HEK293T (cell line): ENCODE measurements around the gene SKP1.

Experiments
- CTCF ChIA-PET: fragments of 350-600 bp; formaldehyde crosslinking; extraction: SDS; loops from one replicate; lab custom pipeline; 2021; ENCODE audit warnings: antibody characterized with exemption, inconsistent platforms; lab: Yijun Ruan, JAX
- POLR2A ChIA-PET: fragments of 350-600 bp; formaldehyde crosslinking; extraction: SDS; loops from one replicate; lab custom pipeline; 2020; ENCODE audit warnings: antibody characterized with exemption, inconsistent platforms; lab: Yijun Ruan, JAX
- DNase-seq: peaks from one replicate; pipeline ENCODE4 v3.0.0; 2012; ENCODE audit warnings: mixed read lengths; ENCODE audit errors: extremely low spot score
- ARNT ChIP-seq: fragments of 450-650 bp; IDR thresholded peaks from 2 replicates; pipeline ENCODE4 v1.6.1; 2017; ENCODE audit warnings: mild to moderate bottlenecking
- BHLHE40 ChIP-seq: fragments of 450-650 bp; IDR thresholded peaks from 2 replicates; pipeline ENCODE4 v1.6.1; 2016; ENCODE audit warnings: mild to moderate bottlenecking, moderate library complexity, borderline replicate concordance
- CTBP1 ChIP-seq: fragments of 450-650 bp; IDR thresholded peaks from 2 replicates; pipeline ENCODE4 v1.6.1; 2016; ENCODE audit warnings: borderline replicate concordance
- ELF4 ChIP-seq: fragments of 450-650 bp; IDR thresholded peaks from 2 replicates; pipeline ENCODE4 v1.6.1; 2017; ENCODE audit warnings: antibody characterized with exemption
- FOXA1 ChIP-seq: fragments of 450-650 bp; IDR thresholded peaks from 2 replicates; pipeline ENCODE4 v1.6.1; 2016; ENCODE audit warnings: mild to moderate bottlenecking
- FOXK2 ChIP-seq: fragments of 450-650 bp; IDR thresholded peaks from 2 replicates; pipeline ENCODE4 v1.6.1; 2016; ENCODE audit warnings: mild to moderate bottlenecking
- FOXM1 ChIP-seq: fragments of 450-650 bp; IDR thresholded peaks from 2 replicates; pipeline ENCODE4 v1.6.1; 2017; ENCODE audit warnings: mild to moderate bottlenecking, borderline replicate concordance
- HDGF ChIP-seq: fragments of 450-650 bp; IDR thresholded peaks from 2 replicates; pipeline ENCODE4 v1.6.1; 2017; ENCODE audit warnings: antibody characterized with exemption, borderline replicate concordance
- L3MBTL2 ChIP-seq: fragments of 450-650 bp; conservative IDR thresholded peaks from 2 replicates; pipeline ENCODE4 v1.6.1; 2016; ENCODE audit warnings: mild to moderate bottlenecking
- LEF1 ChIP-seq: fragments of 450-650 bp; IDR thresholded peaks from 2 replicates; pipeline ENCODE4 v1.6.1; 2017; ENCODE audit warnings: mild to moderate bottlenecking, borderline replicate concordance
- NFRKB ChIP-seq: fragments of 450-650 bp; IDR thresholded peaks from 2 replicates; pipeline ENCODE4 v1.6.1; 2016; ENCODE audit warnings: mild to moderate bottlenecking, moderate library complexity
- SP1 ChIP-seq: fragments of 450-650 bp; IDR thresholded peaks from 2 replicates; pipeline ENCODE4 v1.6.1; 2017
- SUZ12 ChIP-seq: fragments of 450-650 bp; IDR thresholded peaks from 2 replicates; pipeline ENCODE4 v1.6.1; 2016; ENCODE audit warnings: mild to moderate bottlenecking
- TARDBP ChIP-seq: fragments of 450-650 bp; IDR thresholded peaks from 2 replicates; pipeline ENCODE4 v1.6.1; 2016
- ZNF384 ChIP-seq: fragments of 450-650 bp; IDR thresholded peaks from 2 replicates; pipeline ENCODE4 v1.6.1; 2016
- TF ChIP-seq, protein P1 (sequence below): fragments of 450-650 bp; IDR thresholded peaks from 2 replicates; pipeline ENCODE4 v1.6.1; 2016

Gene SKP1

DNA sequence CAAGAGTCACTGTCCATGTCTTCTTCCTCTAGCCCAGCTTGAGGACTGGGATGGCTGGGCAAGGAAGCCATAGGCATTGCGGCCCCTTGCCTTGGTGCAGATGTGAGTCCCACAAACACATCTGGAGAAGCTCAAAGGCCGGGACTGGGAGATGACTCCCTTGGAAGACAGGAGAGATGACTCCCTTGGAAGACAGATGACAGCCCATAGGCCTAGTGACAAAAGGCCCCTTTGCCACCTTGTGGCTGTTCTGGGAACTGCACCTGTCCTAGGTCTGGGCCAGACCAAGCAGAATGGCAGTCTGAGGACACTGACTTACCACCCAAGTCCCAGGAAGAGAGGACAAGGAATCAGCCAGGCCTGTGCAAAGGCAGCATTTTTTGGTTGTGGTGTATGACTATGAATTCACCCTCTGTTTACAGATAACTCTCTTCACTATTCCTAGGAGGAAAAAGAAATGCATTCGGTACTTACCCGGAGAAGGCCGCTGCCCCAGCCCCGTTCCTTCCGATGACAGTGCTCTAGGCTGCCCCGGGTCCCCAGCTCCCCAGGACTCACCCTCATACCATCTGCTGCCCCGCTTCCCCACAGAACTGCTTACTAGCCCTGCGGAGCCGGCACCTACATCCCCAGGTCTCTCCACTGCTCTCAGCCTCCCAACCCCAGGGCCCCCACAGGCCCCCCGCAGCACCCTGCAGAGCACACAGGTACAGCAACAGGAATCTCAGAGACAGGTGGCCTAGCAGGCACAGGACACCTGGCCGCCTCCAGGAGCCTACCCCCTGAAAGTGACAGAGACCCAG lies 30.8 kb downstream of the SKP1 start:
- CTCF ChIA-PET = interaction anchor here (2.5 kb wide), 1 partner anchor 106 kb away, joined by 19 read pairs; no protein-coding TSS in a partner anchor
- TF ChIP-seq BHLHE40 = no peak
- no peak for TF ChIP-seq L3MBTL2
- no peak for TF ChIP-seq FOXK2
- TF ChIP-seq FOXA1 = no peak
- TF ChIP-seq SUZ12 = no peak
- no peak for TF ChIP-seq CTBP1
- TF ChIP-seq LEF1 = no peak
- no peak for TF ChIP-seq TARDBP
- POLR2A ChIA-PET = interaction anchor here (1.0 to 2.0 kb wide), 3 partner anchors 30 to 107 kb away, joined by 3 to 4 read pairs (median 4); partner anchors contain the start of gene PPP2CA
- peak; percentile 64 for DNase-seq

DNA sequence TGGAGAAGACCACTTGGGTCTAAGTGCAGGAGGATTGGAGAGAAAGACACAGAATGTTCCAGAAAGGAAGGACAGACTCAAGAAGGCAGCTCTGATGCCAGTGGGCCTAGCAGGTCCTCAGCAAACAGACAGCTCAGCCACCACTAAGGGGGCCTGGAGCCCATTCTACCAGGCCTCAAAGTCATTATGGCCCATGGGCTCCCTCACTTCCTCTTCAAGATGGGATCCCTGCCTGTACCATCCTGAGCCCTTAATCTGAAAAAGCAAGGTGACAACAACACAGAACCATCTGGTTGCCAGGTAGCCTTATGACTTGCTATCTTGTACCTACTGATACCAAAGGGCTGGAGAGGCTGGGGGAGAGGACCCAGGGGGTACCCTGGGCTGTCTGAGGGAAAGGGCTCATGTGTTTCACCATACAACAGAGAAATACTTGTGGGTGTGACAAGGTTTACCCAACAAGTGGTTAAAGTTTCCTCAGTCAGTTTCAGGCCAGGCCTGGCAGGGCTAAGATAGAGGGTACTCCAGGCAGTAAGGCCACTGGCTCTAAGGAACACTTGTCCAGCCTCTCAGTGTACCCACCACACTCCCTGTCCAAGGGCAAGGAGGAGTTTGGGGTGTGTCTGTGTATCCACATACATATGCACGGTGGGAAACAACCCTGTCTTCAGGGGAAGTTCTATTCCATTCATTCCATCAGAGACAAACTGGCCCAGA lies 31.6 kb downstream of the SKP1 start:
- ChIA-PET CTCF (interaction anchor here (1.0 to 2.5 kb wide), 2 partner anchors 106 to 107 kb away, joined by 3 to 19 read pairs; no protein-coding TSS in a partner anchor), POLR2A (interaction anchor here (2.0 kb wide), 1 partner anchor 106 kb away, joined by 4 read pairs; no protein-coding TSS in a partner anchor)
- TF ChIP-seq NFRKB (no peak), LEF1 (no peak), SP1 (no peak), HDGF (no peak), TARDBP (no peak), FOXM1 (no peak), FOXK2 (no peak), SUZ12 (no peak), FOXA1 (no peak), ARNT (no peak), CTBP1 (no peak)
- TF ChIP-seq, protein P1, sequence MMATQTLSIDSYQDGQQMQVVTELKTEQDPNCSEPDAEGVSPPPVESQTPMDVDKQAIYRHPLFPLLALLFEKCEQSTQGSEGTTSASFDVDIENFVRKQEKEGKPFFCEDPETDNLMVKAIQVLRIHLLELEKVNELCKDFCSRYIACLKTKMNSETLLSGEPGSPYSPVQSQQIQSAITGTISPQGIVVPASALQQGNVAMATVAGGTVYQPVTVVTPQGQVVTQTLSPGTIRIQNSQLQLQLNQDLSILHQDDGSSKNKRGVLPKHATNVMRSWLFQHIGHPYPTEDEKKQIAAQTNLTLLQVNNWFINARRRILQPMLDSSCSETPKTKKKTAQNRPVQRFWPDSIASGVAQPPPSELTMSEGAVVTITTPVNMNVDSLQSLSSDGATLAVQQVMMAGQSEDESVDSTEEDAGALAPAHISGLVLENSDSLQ = no peak
- DNase-seq = no peak

DNA sequence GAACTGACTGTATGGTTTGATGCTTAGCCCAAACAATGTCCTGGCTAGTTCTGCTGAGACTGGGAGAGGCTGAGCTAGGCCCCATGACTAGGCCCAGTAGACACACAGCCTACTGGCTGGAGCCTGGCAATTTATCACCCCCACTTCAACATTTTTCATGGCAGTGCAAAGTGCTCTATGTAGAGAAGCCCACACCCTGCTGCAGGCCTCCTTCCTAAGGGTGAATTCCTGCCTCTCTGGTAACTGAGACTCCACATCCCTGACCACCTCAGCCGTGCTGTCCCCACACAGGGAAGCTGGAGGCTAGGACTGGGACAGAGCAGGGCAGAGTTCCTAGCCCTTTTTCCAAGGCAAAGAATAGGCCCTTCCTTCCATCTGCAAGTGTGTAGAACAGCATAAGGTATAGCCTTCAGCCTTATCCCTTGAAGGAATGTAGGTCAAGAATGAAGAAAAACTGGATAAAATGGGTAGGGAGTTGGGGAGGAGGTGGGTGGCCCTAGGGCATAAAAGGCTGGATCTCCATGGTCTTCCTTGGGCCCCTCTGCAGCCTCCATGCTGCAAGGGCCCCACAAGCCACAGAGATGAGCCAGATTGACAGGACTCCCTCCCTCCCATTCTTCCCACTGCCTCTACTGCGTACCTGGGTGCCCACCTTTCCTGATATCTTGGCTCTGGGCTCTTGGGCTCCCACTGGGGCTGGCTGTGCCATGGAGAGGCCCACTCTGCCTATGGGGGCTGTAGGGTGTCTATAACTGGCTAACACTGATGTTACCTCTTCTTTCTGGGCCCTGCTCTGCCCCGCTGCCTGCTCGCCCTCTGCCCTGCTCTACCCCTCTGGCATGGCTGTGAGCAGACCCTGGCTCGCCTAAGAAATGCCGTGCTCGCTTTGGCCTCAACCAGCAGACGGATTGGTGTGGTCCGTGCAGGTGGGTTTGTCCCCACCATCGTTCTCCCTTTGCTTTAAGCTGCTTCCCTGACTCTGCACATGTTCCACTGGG lies 32.5 kb downstream of the SKP1 start:
- CTCF ChIA-PET = interaction anchor here (0.5 to 7.1 kb wide), 4 partner anchors 8 to 211 kb away, joined by 3 to 76 read pairs (median 4); no protein-coding TSS in a partner anchor
- POLR2A ChIA-PET = no interaction called here
- DNase-seq = no peak
- TF ChIP-seq FOXA1 (no peak), ARNT (no peak), HDGF (no peak), ELF4 (no peak), SP1 (no peak), NFRKB (no peak), FOXK2 (no peak), CTBP1 (no peak), L3MBTL2 (no peak), TARDBP (no peak), SUZ12 (no peak), BHLHE40 (no peak), LEF1 (no peak), FOXM1 (no peak), ZNF384 (no peak)
- TF ChIP-seq, protein P1 = no peak

DNA sequence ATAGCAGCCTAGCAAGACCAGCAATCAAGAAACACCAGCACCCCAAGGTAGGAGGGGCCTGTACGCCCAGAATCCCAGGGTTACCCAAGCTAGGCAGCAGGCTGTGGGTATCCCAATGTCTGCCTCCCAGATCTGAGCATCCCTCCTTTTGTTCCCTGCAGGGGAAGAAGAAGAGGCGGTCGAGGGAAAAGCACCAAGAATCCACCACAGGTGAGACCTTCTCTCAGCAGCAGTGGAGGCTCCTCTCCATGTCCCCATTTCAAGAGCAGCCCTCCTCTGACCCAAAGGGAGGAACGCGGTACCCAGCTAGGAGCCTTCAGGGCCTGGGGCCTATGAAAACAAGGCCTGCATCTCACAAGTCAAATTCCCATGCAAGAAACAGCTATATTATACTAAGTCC lies 33.3 kb downstream of the SKP1 start:
- no peak for DNase-seq
- POLR2A ChIA-PET = no interaction called here
- CTCF ChIA-PET = interaction anchor here (1.0 to 7.1 kb wide), 2 partner anchors 9 to 101 kb away, joined by 4 to 76 read pairs; no protein-coding TSS in a partner anchor
- no peak for TF ChIP-seq BHLHE40
- no peak for TF ChIP-seq LEF1
- TF ChIP-seq, protein P1 = no peak
- TF ChIP-seq SP1 = no peak
- no peak for TF ChIP-seq SUZ12
- TF ChIP-seq TARDBP = no peak
- TF ChIP-seq FOXA1 = no peak
- no peak for TF ChIP-seq HDGF
- no peak for TF ChIP-seq CTBP1
- no peak for TF ChIP-seq ELF4

DNA sequence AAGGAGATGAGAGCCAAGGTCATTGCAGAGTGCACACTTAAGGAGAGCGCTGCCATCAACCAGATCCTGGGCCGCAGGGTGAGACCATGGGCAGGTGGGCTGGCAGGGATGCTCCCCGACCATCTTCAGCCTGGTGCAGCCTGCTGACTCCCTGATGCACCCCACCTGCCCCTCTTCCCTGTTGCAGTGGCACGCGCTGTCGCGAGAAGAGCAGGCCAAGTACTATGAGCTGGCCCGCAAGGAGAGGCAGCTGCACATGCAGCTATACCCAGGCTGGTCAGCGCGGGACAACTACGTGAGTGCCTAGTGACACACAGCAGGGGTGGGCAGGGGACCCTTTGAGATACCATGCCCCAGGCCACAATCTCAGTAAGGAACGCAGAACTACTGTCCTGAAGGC lies 33.9 kb downstream of the SKP1 start:
- DNase-seq = no peak
- ChIA-PET CTCF (interaction anchor here (1.0 to 7.1 kb wide), 2 partner anchors 10 to 101 kb away, joined by 4 to 76 read pairs; no protein-coding TSS in a partner anchor), POLR2A (no interaction called here)
- TF ChIP-seq FOXA1 = no peak
- TF ChIP-seq, protein P1 = no peak
- no peak for TF ChIP-seq FOXK2
- TF ChIP-seq ZNF384 = no peak
- TF ChIP-seq ARNT = no peak
- no peak for TF ChIP-seq BHLHE40
- TF ChIP-seq L3MBTL2 = no peak
- TF ChIP-seq SP1 = no peak
- no peak for TF ChIP-seq CTBP1
- TF ChIP-seq TARDBP = no peak
